Hepatocyte (in vitro differentiated cells): Measurements from ENCODE around the gene LIMS2. TPM values are rescaled to one million over a fixed set of nuclear protein-coding genes. Genes with fewer than 3 reads are reported as not detected.

ENCODE experiments used
- DNase-seq: peaks from one replicate; pipeline ENCODE4 v3.0.0-alpha.2; 2016; ENCODE audit warnings: low spot score
- H2AFZ ChIP-seq: fragments of 200-600 bp; sonication (generic); 2 replicates; pipeline ENCODE4 v1.6.0; 2016; ENCODE audit warnings: antibody characterized with exemption, mild to moderate bottlenecking
- H3K27ac ChIP-seq: fragments of 200-600 bp; sonication (generic); 2 replicates; pipeline ENCODE4 v1.5.1; 2016; ENCODE audit warnings: mild to moderate bottlenecking
- H3K27me3 ChIP-seq: fragments of 200-600 bp; sonication (generic); 2 replicates; pipeline ENCODE4 v1.6.1; 2016
- H3K36me3 ChIP-seq: fragments of 200-600 bp; sonication (generic); replicated peaks from 2 replicates; pipeline ENCODE4 v1.5.1; 2016; ENCODE audit warnings: low read depth; ENCODE audit not compliant: insufficient read depth
- H3K4me1 ChIP-seq: fragments of 200-600 bp; sonication (generic); 2 replicates; pipeline ENCODE4 v1.5.1; 2016; ENCODE audit warnings: mild to moderate bottlenecking, moderate library complexity; ENCODE audit not compliant: insufficient read depth
- H3K4me2 ChIP-seq: fragments of 200-600 bp; sonication (generic); 2 replicates; pipeline ENCODE4 v1.6.0; 2016
- H3K4me3 ChIP-seq: fragments of 200-600 bp; sonication (generic); 2 replicates; pipeline ENCODE4 v1.5.1; 2016; ENCODE audit warnings: mild to moderate bottlenecking
- H3K79me2 ChIP-seq: fragments of 200-600 bp; sonication (generic); 2 replicates; pipeline ENCODE4 v1.6.0; 2017; ENCODE audit warnings: mild to moderate bottlenecking
- H3K9me2 ChIP-seq: fragments of 200-600 bp; sonication (generic); replicated peaks from 2 replicates; pipeline ENCODE4 v1.6.0; 2017; ENCODE audit warnings: mild to moderate bottlenecking; ENCODE audit not compliant: insufficient read depth
- H3K9me3 ChIP-seq: fragments of 200-600 bp; sonication (generic); 2 replicates; pipeline ENCODE4 v1.5.1; 2016; ENCODE audit warnings: low read depth, mild to moderate bottlenecking
- H4K20me1 ChIP-seq: fragments of 200-600 bp; sonication (generic); 2 replicates; pipeline ENCODE4 v1.6.0; 2016; ENCODE audit warnings: mild to moderate bottlenecking; ENCODE audit not compliant: insufficient read depth, poor library complexity, severe bottlenecking
- EZH2 ChIP-seq: fragments of 200-600 bp; sonication (generic); IDR thresholded peaks from 2 replicates; pipeline ENCODE4 v1.6.1; 2016; ENCODE audit warnings: antibody characterized with exemption, mild to moderate bottlenecking, borderline replicate concordance
- EZH2phosphoT487 ChIP-seq: fragments of 200-600 bp; sonication (generic); IDR thresholded peaks from one replicate; pipeline ENCODE4 v1.6.1; 2018; ENCODE audit warnings: antibody characterized with exemption, mild to moderate bottlenecking, low read depth, moderate library complexity; ENCODE audit not compliant: unreplicated experiment, severe bottlenecking
- WGBS: methylation state at CpG from one replicate; pipeline ENCODE4 v1.1.6; 2016; ENCODE audit warnings: low lambda C conversion rate; ENCODE audit errors: missing lambda C conversion rate; 5-methylcytosine and 5-hydroxymethylcytosine counted together
- polyA plus RNA-seq: library from polyadenylated mRNA; unstranded; fragments of >200 nt; fragmentation: Nextera tagmentation; extraction: Ambion mirVana; gene quantifications from 2 replicates; pipeline ENCODE4 v1.2.1, GENCODE V29; 2016
- total RNA-seq: library from RNA; depleted of rRNA; stranded (reverse); fragments of >200 nt; gene quantifications from 2 replicates; pipeline ENCODE4 v1.2.3, GENCODE V29; 2014
- TF ChIP-seq, protein P1 (sequence below): fragments of 200-600 bp; sonication (generic); IDR thresholded peaks from 2 replicates; pipeline ENCODE4 v1.5.1; 2016; ENCODE audit warnings: antibody characterized with exemption, mild to moderate bottlenecking; ENCODE audit not compliant: poor library complexity

Gene LIMS2
- total and polyA plus RNA-seq, 2 experiments from 2014 or later, result 4.0 to 8.3 TPM

DNA sequence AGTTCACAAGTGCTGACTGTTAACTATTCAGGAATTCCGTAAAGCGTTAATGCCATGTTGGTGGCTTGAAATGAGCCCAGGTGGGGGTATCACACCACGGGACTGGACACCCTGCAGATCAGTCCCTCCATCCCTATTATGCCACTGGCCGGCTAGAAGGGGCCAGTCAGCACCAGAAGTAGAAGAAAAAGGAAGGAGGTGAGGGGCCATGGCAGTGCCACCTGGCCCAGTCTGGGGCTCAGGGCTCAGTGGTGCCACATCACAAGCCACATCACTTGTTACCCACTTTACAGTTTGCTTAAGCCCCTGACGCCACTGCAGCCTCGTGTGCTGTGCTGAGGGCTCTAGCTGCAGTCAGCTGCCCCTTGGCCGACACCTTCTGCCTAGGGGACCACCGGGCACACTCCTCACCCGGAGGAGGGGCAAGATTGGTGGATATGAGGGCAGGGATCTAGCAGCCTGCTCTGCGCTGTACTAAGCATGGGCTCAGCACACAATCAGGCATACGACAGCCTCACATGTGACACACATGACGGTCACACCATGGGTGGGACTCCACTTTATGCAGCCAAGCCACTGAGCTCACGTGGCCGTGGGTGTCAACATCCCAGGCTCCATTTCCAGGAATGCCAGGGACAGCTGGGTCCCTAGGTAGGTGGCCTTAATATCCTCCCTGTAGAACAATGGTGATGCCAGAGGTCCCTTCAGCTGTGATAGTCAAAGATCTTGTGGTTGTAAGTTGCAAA lies 3.6 kb downstream of the LIMS2 start:
- Histone ChIP-seq H3K9me3 (no peaks in the 10 kb centered on the region), H3K36me3 (no peaks in the 10 kb centered on the region), H4K20me1 (no peaks in the 10 kb centered on the region), H3K9me2 (no peaks in the 10 kb centered on the region), H2AFZ (no peak overlapping the region), H3K4me2 (no peak overlapping the region), H3K27me3 (peaks cover 29% of the 10 kb centered on the region), H3K4me3 (no peak overlapping the region), H3K79me2 (no peaks in the 10 kb centered on the region), H3K27ac (no peak overlapping the region), H3K4me1 (no peaks in the 10 kb centered on the region)
- no peak for DNase-seq
- TF ChIP-seq, protein P1, sequence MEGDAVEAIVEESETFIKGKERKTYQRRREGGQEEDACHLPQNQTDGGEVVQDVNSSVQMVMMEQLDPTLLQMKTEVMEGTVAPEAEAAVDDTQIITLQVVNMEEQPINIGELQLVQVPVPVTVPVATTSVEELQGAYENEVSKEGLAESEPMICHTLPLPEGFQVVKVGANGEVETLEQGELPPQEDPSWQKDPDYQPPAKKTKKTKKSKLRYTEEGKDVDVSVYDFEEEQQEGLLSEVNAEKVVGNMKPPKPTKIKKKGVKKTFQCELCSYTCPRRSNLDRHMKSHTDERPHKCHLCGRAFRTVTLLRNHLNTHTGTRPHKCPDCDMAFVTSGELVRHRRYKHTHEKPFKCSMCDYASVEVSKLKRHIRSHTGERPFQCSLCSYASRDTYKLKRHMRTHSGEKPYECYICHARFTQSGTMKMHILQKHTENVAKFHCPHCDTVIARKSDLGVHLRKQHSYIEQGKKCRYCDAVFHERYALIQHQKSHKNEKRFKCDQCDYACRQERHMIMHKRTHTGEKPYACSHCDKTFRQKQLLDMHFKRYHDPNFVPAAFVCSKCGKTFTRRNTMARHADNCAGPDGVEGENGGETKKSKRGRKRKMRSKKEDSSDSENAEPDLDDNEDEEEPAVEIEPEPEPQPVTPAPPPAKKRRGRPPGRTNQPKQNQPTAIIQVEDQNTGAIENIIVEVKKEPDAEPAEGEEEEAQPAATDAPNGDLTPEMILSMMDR, result no peak
- TF ChIP-seq EZH2, result no peak
- WGBS, result 90% methylated on average over 14 of the region's 14 CpGs

DNA sequence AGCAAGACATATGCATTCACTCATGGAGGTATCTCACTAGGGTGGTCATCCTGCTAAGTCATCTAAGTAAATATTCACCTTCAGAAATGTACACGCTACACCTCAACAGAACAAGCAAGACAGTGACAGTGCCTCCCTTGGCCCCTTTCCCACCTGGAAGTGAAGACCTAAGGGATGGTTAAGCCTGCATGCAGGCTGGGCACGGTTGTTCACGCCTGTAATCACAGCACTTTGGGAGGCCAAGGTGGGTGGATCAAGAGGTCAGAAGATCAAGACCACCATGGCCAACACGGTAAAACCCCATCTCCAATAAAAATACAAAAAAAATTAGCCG lies 4.4 kb downstream of the LIMS2 start:
- Histone ChIP-seq H3K4me1 (no peaks in the 10 kb centered on the region), H4K20me1 (no peaks in the 10 kb centered on the region), H3K27ac (no peak overlapping the region), H3K36me3 (no peaks in the 10 kb centered on the region), H2AFZ (no peak overlapping the region), H3K4me2 (no peak overlapping the region), H3K79me2 (no peaks in the 10 kb centered on the region), H3K27me3 (peaks cover 32% of the 10 kb centered on the region), H3K9me3 (no peaks in the 10 kb centered on the region), H3K4me3 (no peak overlapping the region), H3K9me2 (no peaks in the 10 kb centered on the region)
- no peak for DNase-seq
- WGBS, result 78% methylated on average over 5 of the region's 5 CpGs
- TF ChIP-seq EZH2 (no peak), EZH2phosphoT487 (no peak)
- TF ChIP-seq, protein P1, result no peak

DNA sequence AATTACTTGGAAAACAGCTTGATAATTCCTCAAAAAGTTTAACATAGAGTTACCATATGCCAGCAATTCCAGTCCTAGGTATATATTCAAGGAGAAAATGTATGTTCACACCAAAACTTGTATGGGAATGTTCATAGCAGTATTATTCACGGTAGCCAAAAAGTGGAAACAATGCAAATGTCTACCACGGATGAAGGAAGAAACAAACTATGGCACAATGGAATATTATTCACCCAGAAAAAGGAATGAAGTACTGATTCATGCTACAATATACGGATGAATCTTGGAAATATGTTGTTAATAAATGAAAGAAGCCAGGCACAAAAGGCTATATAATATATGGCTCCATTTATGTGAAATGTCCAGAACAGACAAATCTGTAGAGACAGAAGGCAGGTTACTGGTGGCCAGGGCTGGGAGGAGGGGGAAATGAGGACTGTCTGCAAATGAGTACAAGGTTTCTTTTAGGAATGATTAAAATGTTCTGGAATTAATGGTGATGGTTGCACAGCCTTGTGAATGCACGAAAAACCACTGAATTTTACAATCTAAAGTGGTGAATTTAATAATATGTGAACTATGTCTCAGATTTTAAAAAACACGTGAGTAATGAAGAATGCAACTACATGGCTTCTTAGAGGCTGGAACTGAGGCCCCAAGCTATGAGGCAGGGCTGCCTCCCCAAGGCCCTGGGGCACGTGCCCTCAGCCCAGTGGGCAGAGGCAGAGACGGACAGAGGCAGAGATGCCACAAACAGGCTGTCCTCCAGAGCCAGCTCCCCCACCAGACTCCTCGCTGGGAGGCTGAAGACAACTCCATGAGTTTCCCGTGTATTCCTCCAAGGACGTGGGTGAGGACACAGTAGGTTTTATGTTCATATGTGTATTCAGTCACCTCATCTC lies 5.0 kb downstream of the LIMS2 start:
- H3K27ac ChIP-seq, result no peak overlapping the region
- no peak overlapping the region for H2AFZ ChIP-seq
- no peaks in the 10 kb centered on the region for H3K36me3 ChIP-seq
- peaks cover 32% of the 10 kb centered on the region for H3K27me3 ChIP-seq
- H3K9me3 ChIP-seq, result no peaks in the 10 kb centered on the region
- H3K4me3 ChIP-seq, result no peak overlapping the region
- no peaks in the 10 kb centered on the region for H4K20me1 ChIP-seq
- TF ChIP-seq EZH2 (no peak), EZH2phosphoT487 (no peak)
- TF ChIP-seq, protein P1, result no peak
- WGBS, result 90% methylated on average over 10 of the region's 10 CpGs
- no peaks in the 10 kb centered on the region for H3K79me2 ChIP-seq
- H3K4me2 ChIP-seq, result no peak overlapping the region
- no peaks in the 10 kb centered on the region for H3K9me2 ChIP-seq
- no peaks in the 10 kb centered on the region for H3K4me1 ChIP-seq
- no peak for DNase-seq
